Measurements from ENCODE around the gene MED27. TPM values are rescaled to one million over a fixed set of nuclear protein-coding genes. Genes with fewer than 3 reads are reported as not detected.

Gene MED27
- total RNA-seq, 2 donors from 2014 or later: 19.2 to 28.9 TPM

DNA sequence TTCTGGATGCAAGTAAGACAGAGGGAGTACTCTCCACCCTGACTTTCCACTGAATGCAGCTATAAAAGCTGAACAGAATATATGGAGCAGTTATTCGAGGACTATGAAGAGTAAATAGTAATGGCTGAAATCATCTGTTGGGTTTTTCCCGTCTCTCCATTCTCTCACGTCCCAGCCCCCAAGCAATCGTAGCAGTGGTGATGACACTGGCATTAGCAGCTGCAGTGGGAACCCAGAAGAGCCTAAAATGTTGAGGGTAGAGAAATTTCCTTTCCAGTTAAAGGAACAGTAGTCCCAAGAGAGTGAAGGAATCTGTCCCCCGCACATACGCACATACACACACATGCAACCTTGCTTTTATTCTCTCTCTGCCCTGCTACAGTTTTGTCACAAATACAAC is 33.2 kb downstream of the MED27 start:
- DNase-seq (no peak), ATAC-seq (no peak)
- H3K4me3 Mint-ChIP-seq: no peak overlapping the region
- no peaks in the 10 kb centered on the region for H3K27me3 Mint-ChIP-seq
- no peaks in the 10 kb centered on the region for H3K9me3 ChIP-seq (ENCODE audit: control insufficient read depth, low read length, poor library complexity, severe bottlenecking)
- H3K36me3 Mint-ChIP-seq (ENCODE audit: low read depth): peaks cover 5% of the 10 kb centered on the region
- H3K27ac Mint-ChIP-seq: no peak overlapping the region
- H3K4me1 Mint-ChIP-seq: peaks cover 21% of the 10 kb centered on the region

DNA sequence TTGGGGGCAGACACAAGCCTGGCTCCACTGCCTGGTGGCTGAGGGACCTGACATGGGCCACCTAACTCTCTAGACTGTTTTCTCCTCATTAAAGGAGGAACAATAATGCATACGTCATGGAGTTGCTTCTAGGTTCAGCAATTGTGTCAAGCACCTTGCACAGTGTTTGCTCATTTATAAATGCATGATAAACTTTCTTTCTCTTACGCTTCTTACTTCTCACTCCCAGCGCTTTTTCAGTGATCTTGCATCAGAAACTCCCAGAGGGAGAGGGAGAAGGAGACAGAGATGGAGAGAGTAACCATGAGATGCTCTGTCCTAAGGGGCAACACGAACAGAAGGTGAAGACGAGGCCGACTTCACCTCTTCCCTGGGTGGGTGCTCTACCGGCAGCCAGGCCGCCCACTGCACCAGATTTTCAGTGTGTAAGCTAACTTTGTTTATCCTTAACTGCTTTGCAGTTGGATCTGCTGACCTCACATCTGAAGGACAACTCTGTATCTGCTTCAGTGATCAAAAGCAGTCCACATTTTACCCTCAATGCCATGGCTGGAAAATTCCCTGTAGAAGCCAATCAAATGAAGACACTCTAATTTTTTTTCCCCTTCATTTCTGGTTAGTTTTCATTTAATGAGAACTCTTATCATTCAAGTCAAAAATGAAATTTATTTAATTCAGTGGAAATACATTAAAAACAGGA is 35.3 kb downstream of the MED27 start:
- no peak for DNase-seq
- no peak for ATAC-seq
- H3K9me3 ChIP-seq (ENCODE audit: control insufficient read depth, low read length, poor library complexity, severe bottlenecking): no peaks in the 10 kb centered on the region
- H3K27me3 Mint-ChIP-seq: no peaks in the 10 kb centered on the region
- no peak overlapping the region for H3K27ac Mint-ChIP-seq
- H3K36me3 Mint-ChIP-seq (ENCODE audit: low read depth): peaks cover 2% of the 10 kb centered on the region
- peaks cover 22% of the 10 kb centered on the region for H3K4me1 Mint-ChIP-seq
- H3K4me3 Mint-ChIP-seq: no peak overlapping the region

DNA sequence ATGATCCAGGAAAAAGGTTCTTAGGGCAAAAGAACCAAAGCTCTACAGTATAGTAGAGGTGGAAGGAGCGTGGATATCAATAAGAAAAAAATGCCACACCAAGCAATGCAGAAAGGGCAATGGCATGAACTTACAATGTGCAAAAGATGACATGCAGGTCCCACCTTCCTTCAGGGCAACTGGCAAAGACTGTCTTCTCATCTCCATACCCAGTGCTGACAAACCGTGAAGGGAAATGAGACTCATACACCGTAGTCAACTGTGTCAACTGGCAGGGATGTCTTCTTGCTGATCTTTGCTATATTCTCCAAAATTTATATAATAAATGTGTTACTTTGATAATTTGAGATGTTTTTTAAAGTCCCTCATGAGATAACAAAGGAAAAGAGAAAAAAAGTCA is 36.0 kb downstream of the MED27 start:
- ATAC-seq (no peak), DNase-seq (no peak)
- no peak overlapping the region for H3K4me3 Mint-ChIP-seq
- H3K27ac Mint-ChIP-seq: no peak overlapping the region
- H3K36me3 Mint-ChIP-seq (ENCODE audit: low read depth): peaks cover 2% of the 10 kb centered on the region
- H3K9me3 ChIP-seq (ENCODE audit: control insufficient read depth, low read length, poor library complexity, severe bottlenecking): no peaks in the 10 kb centered on the region
- H3K27me3 Mint-ChIP-seq: no peaks in the 10 kb centered on the region
- H3K4me1 Mint-ChIP-seq: peaks cover 19% of the 10 kb centered on the region

DNA sequence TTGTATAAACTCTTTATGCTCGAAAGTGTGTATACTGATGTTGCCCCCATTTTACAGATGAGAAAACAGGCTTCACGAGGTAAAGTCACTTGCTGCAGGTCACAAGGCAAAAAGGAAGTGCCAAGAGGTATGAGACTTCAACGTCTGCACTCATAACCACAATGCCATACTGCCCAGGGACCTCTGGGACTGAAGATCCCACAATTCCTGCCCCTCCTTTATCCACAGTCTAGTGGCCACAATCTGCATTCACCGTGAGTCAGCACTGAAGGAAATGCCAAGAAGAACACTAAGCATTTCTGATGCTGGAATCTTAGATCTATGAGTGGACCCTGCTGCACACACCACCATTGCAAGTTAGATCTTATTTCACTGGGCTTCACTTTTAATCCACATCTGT is 37.3 kb downstream of the MED27 start:
- ATAC-seq (no peak), DNase-seq (no peak)
- Mint-ChIP-seq H3K27me3 (no peaks in the 10 kb centered on the region), H3K36me3 (ENCODE audit: low read depth) (peaks cover 4% of the 10 kb centered on the region), H3K4me1 (peaks cover 19% of the 10 kb centered on the region), H3K27ac (no peak overlapping the region), H3K4me3 (no peak overlapping the region)
- H3K9me3 ChIP-seq (ENCODE audit: control insufficient read depth, low read length, poor library complexity, severe bottlenecking): no peaks in the 10 kb centered on the region

DNA sequence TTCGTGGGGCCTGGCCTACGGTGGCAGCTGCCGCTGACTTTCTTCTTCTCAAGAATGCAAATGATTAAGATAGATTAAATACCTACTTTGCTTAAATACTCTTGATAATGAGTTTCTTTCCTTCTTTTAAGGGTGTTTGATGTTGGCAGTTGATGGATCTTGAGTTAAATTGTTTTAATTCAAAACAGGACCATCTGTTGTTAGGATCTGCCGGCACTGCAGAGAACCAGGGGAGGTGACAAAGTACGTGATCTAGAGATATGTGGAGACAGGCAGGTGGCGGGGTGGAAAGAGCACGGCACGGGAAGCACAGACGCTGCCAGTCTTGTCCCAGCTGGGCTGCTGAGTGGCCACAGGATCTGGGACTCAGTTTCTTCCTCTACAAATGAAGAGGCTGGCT is 37.9 kb downstream of the MED27 start:
- Mint-ChIP-seq H3K4me1 (peaks cover 21% of the 10 kb centered on the region), H3K27me3 (no peaks in the 10 kb centered on the region), H3K4me3 (no peak overlapping the region), H3K36me3 (ENCODE audit: low read depth) (peaks cover 4% of the 10 kb centered on the region), H3K27ac (peak overlapping the region; percentile 29)
- H3K9me3 ChIP-seq (ENCODE audit: control insufficient read depth, low read length, poor library complexity, severe bottlenecking): no peaks in the 10 kb centered on the region
- DNase-seq (no peak), ATAC-seq (no peak)

DNA sequence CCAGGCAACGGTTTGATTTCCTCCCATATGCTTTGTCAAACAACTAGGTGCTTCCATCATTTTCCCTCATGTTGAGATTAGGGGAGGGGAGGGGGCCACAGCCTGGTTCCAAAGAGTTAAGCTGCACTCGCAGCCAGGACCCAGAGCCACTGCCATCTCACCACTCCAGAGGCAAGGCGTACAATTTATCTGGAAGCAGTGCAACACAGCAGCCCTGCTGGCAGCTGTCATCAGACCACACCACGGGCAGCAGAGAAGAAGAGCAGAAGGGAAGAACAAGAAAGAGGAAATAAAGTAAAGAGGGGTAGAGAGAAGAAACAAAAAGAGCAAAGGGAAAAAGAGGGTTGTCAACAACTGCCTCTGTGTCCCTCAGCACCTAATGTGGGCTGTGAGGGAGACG is 38.9 kb downstream of the MED27 start:
- no peaks in the 10 kb centered on the region for H3K9me3 ChIP-seq (ENCODE audit: control insufficient read depth, low read length, poor library complexity, severe bottlenecking)
- DNase-seq: no peak
- peaks cover 26% of the 10 kb centered on the region for H3K4me1 Mint-ChIP-seq
- H3K36me3 Mint-ChIP-seq (ENCODE audit: low read depth): peaks cover 4% of the 10 kb centered on the region
- H3K27me3 Mint-ChIP-seq: no peaks in the 10 kb centered on the region
- peak overlapping the region; percentile 29 for H3K27ac Mint-ChIP-seq
- no peak for ATAC-seq
- no peak overlapping the region for H3K4me3 Mint-ChIP-seq

DNA sequence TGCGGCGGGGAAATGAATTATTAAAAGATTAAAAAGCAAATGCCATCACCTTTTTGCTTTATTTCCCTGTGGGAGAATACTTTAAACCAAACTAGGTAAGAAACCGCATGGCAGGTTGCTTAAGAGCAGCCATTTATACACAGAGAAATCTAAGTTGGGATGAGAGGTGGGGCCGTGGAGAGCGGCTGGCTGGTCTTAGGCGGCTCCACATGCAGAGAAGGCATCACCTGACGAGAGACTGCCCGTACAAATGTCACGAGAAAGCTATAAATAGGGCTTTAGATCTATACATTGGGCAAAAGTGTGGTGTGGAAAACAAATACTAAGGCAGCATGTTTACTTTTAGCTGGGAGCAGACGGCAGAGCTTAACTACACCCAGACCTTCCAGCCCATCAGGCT is 39.4 kb downstream of the MED27 start:
- DNase-seq: no peak
- Mint-ChIP-seq H3K27ac (peak overlapping the region; percentile 9), H3K4me1 (peaks cover 28% of the 10 kb centered on the region), H3K4me3 (no peak overlapping the region), H3K36me3 (ENCODE audit: low read depth) (peaks cover 4% of the 10 kb centered on the region), H3K27me3 (no peaks in the 10 kb centered on the region)
- no peaks in the 10 kb centered on the region for H3K9me3 ChIP-seq (ENCODE audit: control insufficient read depth, low read length, poor library complexity, severe bottlenecking)
- ATAC-seq: no peak

DNA sequence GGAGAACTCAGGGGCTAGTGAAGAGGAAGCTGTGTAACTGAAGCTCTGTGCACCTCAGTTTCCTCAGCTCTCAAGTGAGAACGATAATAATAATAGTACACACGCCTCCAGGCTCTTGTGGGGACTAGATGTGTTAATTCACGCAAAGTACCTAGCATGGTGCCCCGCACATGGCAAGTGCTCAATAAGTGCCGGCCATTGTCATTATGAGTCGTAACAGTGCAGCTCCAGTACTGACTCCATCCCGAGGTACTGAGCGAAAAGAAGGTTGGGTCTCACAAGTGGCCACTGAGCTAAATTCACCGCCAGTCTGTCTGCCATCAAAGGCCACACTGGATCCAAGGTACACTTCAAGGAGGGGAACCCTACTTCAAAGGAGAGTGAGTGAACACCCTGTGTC is 40.4 kb downstream of the MED27 start:
- H3K9me3 ChIP-seq (ENCODE audit: control insufficient read depth, low read length, poor library complexity, severe bottlenecking): no peaks in the 10 kb centered on the region
- Mint-ChIP-seq H3K27me3 (no peaks in the 10 kb centered on the region), H3K4me3 (no peak overlapping the region), H3K4me1 (peaks cover 34% of the 10 kb centered on the region), H3K36me3 (ENCODE audit: low read depth) (peaks cover 4% of the 10 kb centered on the region), H3K27ac (no peak overlapping the region)
- no peak for DNase-seq
- ATAC-seq: no peak

DNA sequence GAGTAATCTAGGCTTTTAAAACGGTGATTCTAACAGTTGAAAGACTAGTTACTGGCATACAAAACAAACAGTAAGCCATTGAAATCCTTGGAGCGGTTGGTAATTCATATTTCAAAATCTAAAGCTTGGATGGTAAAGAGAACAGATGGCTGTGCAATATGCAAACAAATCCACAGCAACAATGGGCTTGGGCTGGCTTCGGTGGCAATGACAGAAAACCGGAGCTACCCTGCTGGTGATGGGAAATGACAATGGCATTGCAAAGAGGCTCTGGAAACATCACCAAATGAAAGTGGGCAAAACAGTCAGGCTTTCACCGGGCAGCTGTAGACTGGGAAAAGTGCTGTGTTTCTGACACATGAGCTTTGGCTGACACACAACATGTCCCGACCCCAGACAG is 42.2 kb downstream of the MED27 start:
- H3K36me3 Mint-ChIP-seq (ENCODE audit: low read depth): peaks cover 4% of the 10 kb centered on the region
- H3K4me3 Mint-ChIP-seq: peak overlapping the region; percentile 25
- DNase-seq (no peak), ATAC-seq (no peak)
- H3K27me3 Mint-ChIP-seq: no peaks in the 10 kb centered on the region
- H3K27ac Mint-ChIP-seq: no peak overlapping the region
- no peaks in the 10 kb centered on the region for H3K9me3 ChIP-seq (ENCODE audit: control insufficient read depth, low read length, poor library complexity, severe bottlenecking)
- peaks cover 44% of the 10 kb centered on the region for H3K4me1 Mint-ChIP-seq

DNA sequence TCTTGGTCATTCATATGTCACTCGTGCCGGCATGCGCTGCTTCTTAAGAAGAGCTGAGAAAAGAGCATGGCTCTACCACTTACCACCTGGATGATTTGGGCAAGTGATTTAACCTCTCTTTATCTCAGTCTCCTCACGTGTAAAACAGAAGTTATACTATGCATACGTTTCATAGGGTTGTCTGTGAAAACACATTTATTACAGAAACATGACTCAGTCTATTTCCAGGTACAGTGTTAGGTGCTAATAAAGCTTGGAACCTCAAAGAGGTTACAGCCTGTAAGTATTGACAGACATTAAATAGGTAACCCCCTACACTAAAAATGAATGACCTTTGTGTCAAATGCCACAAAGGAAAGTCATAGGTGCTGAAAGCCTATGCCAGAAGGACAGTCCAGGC is 43.1 kb downstream of the MED27 start:
- DNase-seq (no peak), ATAC-seq (no peak)
- Mint-ChIP-seq H3K4me1 (peaks cover 41% of the 10 kb centered on the region), H3K27ac (peak overlapping the region; percentile 57), H3K4me3 (peak overlapping the region; percentile 9), H3K36me3 (ENCODE audit: low read depth) (peaks cover 2% of the 10 kb centered on the region), H3K27me3 (no peaks in the 10 kb centered on the region)
- H3K9me3 ChIP-seq (ENCODE audit: control insufficient read depth, low read length, poor library complexity, severe bottlenecking): no peaks in the 10 kb centered on the region

DNA sequence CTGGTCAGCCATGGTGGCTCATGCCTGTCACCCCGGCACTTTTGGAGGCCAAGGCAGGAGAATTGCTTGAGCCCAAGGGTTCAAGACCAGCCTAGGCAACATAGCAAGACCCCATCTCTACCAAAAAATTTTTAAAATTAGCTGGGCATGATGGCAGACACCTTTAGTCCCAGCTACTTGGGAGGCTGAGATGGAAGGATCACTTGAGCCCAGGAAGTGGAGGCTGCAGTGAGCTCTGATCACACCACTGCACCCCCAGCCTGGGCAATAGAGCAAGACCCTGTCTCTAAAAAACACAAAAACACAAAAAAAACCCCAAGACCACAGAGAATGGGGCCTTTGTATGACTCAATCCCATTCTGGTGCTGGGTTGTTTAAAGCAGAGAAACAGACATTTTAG is 44.0 kb downstream of the MED27 start:
- ATAC-seq: no peak
- no peak overlapping the region for H3K27ac Mint-ChIP-seq
- H3K4me1 Mint-ChIP-seq: peaks cover 44% of the 10 kb centered on the region
- DNase-seq: no peak
- H3K9me3 ChIP-seq (ENCODE audit: control insufficient read depth, low read length, poor library complexity, severe bottlenecking): no peaks in the 10 kb centered on the region
- peaks cover 2% of the 10 kb centered on the region for H3K36me3 Mint-ChIP-seq (ENCODE audit: low read depth)
- H3K27me3 Mint-ChIP-seq: no peaks in the 10 kb centered on the region
- no peak overlapping the region for H3K4me3 Mint-ChIP-seq

DNA sequence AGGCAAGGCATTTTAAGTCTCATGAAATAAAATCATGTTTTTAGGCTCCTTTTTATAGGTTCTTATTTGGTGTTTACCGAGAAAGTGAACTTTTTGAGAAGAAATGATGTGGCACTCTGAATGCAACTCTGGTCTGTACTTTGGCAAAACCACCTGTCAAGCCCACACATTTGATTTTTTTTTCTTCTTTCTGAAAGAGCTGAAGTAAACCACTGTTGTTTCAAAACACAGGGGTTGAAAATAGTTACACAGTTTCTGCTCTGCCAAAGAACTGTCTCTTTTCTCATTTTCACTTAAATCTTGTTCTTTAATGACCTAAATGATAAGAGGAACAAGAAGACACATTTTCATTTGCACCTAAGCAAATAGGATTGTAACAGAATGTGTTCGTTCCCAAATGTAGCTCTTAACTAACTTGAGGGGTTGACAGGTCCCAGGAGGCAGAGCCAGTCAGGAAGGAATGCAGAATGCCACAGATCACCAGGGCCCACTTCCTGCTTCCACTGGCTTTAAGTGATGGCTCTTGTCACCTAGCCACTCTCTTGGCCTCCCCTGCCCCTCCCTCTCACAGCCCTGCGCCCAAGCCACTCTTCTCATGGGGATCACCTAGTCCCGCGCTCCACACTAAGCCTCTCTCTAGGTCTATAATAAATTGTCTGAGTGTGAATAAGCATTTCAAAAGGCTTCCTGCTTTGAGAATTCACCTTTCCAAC is 47.3 kb downstream of the MED27 start:
- Mint-ChIP-seq H3K4me3 (no peak overlapping the region), H3K4me1 (peaks cover 44% of the 10 kb centered on the region), H3K36me3 (ENCODE audit: low read depth) (no peaks in the 10 kb centered on the region), H3K27ac (peak overlapping the region; percentile 27), H3K27me3 (no peaks in the 10 kb centered on the region)
- DNase-seq (no peak), ATAC-seq (no peak)
- no peaks in the 10 kb centered on the region for H3K9me3 ChIP-seq (ENCODE audit: control insufficient read depth, low read length, poor library complexity, severe bottlenecking)

DNA sequence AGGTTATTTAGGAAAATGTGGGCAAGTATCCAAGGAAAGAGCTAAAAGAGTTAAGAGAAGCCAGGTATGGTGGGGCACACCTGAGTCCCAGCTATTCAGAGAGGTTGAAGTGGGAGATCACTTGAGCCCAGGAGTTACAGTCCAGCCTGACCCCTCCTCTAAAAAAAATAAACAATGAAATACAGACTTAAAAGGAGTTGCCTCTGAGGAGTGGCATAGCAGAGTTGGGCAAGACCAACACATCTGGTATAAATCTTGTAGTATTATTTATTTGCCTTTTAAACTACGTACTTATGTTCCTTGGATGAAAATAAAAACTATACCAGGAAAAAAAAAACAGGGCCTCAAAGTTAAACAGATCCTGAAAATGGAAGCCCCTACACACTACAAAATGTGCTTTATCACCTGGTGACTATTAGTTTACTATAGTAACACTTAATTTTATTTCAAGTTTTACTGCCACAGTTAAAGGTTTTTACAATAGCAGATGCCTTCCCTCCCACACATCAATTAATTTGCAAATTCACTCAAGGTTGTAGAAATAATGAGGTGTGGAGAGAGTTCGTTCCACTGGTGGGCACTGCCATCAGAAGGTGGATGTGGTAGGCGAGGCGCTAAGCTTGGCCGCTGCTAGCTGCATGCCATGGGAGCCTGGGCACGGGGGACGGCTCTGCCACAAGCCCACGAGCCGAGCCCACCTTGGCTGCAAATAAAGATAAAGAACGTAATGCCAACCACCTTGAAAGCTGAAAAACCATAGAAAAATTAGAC is 48.0 kb downstream of the MED27 start:
- no peaks in the 10 kb centered on the region for H3K9me3 ChIP-seq (ENCODE audit: control insufficient read depth, low read length, poor library complexity, severe bottlenecking)
- H3K4me1 Mint-ChIP-seq: peaks cover 40% of the 10 kb centered on the region
- H3K36me3 Mint-ChIP-seq (ENCODE audit: low read depth): no peaks in the 10 kb centered on the region
- no peak for ATAC-seq
- peak overlapping the region; percentile 27 for H3K27ac Mint-ChIP-seq
- no peak for DNase-seq
- H3K27me3 Mint-ChIP-seq: no peaks in the 10 kb centered on the region
- H3K4me3 Mint-ChIP-seq: no peak overlapping the region

All from T-helper 17 cell (primary cell).